Umbilical cord (tissue), 2 donors: Measurements from ENCODE around the gene FAR2. TPM values are rescaled to one million over a fixed set of nuclear protein-coding genes. Genes with fewer than 3 reads are reported as not detected.
A peak's percentile ranks its signal among the peaks of the same experiment; 100 is the strongest.
"Not testable (repeated sequence)": the region's sequence is repeated elsewhere in the genome, so short reads cannot be mapped to it uniquely, and the experiment has no call there.

ENCODE experiments used
- DNase-seq: peaks from one replicate; pipeline ENCODE4 v3.0.0-alpha.2; 2015; ENCODE audit warnings: low spot score
- total RNA-seq: library from RNA; depleted of rRNA; stranded (reverse); fragments of >200 nt; gene quantifications from one replicate; pipeline ENCODE4 v1.2.3, GENCODE V29; 2014; ENCODE audit warnings: low replicate concordance; ENCODE audit not compliant: insufficient read depth

The FAR2 gene
- total RNA-seq, 1 donor from 2014 or later, result 26.0 TPM

GRCh38 chr12:29152981-29153630 is 4.0 kb downstream of the FAR2 start:
- DNase-seq, result no peak

- no peak for DNase-seq
Observed at GRCh38 chr12:29155079-29155478, 6.0 kb downstream of the FAR2 start.

GRCh38 chr12:29157486-29157946 is 8.4 kb downstream of the FAR2 start:
- DNase-seq, result no peak

- DNase-seq, result peak; percentile 41
Observed at GRCh38 chr12:29158115-29158763, 9.2 kb downstream of the FAR2 start.

- DNase-seq, result peak; percentile 15
Observed at GRCh38 chr12:29159661-29160060, 10.6 kb downstream of the FAR2 start.

- DNase-seq, result no peak
Observed at GRCh38 chr12:29160230-29160629, 11.2 kb downstream of the FAR2 start.

- DNase-seq, result no peak
Observed at GRCh38 chr12:29163146-29163545, 14.1 kb downstream of the FAR2 start.

- DNase-seq, result peak; percentile 15
Observed at GRCh38 chr12:29164477-29165393, 15.7 kb downstream of the FAR2 start.

GRCh38 chr12:29167445-29167844 is 18.4 kb downstream of the FAR2 start:
- no peak for DNase-seq

GRCh38 chr12:29167988-29168387 is 18.9 kb downstream of the FAR2 start:
- DNase-seq, result no peak

- not testable (repeated sequence) for DNase-seq
Observed at GRCh38 chr12:29169978-29170377, 20.9 kb downstream of the FAR2 start.

GRCh38 chr12:29170478-29171084 is 21.5 kb downstream of the FAR2 start:
- DNase-seq, result not testable (repeated sequence)

- no peak for DNase-seq
Observed at GRCh38 chr12:29171421-29172258, 22.6 kb downstream of the FAR2 start.

- DNase-seq, result no peak
Observed at GRCh38 chr12:29176941-29177340, 27.9 kb downstream of the FAR2 start.

GRCh38 chr12:29182247-29182646 is 33.2 kb downstream of the FAR2 start:
- not testable (repeated sequence) for DNase-seq

- no peak for DNase-seq
Observed at GRCh38 chr12:29187756-29188155, 38.7 kb downstream of the FAR2 start.

- DNase-seq, result peak; percentile 33
Observed at GRCh38 chr12:29191267-29191850, 42.3 kb downstream of the FAR2 start.

GRCh38 chr12:29198901-29199300 is 49.8 kb downstream of the FAR2 start:
- DNase-seq, result no peak

GRCh38 chr12:29200586-29200985 is 51.5 kb downstream of the FAR2 start:
- no peak for DNase-seq

- DNase-seq, result no peak
Observed at GRCh38 chr12:29201296-29201695, 52.2 kb downstream of the FAR2 start.
